ENCODE measurements around the gene NTM. TPM values are rescaled to one million over a fixed set of nuclear protein-coding genes. Genes with fewer than 3 reads are reported as not detected.

Gene NTM
- total RNA-seq, 2 donors from 2014 or later = not detected

DNA sequence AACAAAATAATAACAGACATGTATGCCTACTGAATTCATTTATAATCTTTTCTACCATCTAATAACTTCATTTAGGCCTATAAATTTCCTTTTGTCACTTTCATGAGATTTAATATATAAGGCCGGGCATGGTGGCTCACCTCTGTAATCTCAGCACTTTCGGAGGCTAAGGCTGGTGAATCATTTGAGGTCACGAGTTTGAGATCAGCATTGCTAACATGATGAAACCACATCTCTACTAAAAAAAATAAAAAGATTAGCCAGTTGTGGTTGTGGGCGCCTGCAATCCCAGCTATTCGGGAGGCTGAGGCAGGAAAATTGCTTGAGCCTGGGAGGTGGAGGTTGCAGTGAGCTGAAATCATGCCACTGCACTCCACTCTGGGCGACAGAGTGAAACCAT, 14.2 kb upstream of the NTM start:
- Histone ChIP-seq H3K4me1 (ENCODE audit: control insufficient read depth in 1 of 2, low read depth in 2 of 2) (no peaks in the 10 kb centered on the region), H3K27ac (no peak overlapping the region), H3K36me3 (no peaks in the 10 kb centered on the region), H3K4me3 (no peak overlapping the region), H3K27me3 (replicated peaks; ENCODE audit: insufficient read depth) (no peaks in the 10 kb centered on the region), H3K9me3 (no peaks in the 10 kb centered on the region)
- DNase-seq (ENCODE audit: low spot score) = no peak
- ATAC-seq (ENCODE audit: insufficient number of reproducible peaks, low FRiP score, low read depth) = no peak
- no peak for TF ChIP-seq CTCF (IDR thresholded peaks at IDR 0.05)

DNA sequence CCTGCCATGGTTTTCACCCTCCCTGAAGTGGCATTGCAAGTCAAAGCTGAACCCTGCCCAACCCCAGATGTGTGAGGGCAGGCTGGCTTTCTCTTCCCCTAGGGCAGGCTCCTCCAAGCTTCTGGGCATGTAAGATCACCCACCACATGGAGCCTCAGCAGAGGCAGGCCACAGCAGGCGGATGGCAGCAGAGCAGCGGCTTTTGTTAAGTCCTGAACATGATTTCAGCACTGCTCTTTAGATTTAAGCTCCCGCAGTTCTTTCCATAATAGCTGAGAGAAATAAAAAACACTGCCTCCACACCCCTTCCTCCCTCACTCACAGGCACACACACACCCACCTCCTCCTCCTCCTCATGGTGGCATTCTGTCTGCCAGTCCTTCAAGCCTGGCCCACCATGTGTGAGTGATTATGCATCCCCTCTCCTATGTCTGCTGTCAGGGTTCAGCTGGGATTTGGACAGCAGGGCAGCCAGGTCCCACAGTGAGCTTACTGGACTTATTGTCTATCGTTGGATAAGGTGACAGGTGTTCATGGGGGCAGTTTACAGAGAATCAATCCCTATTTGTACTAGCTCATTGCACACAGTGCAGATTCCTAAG, 5.0 kb upstream of the NTM start:
- ATAC-seq (ENCODE audit: insufficient number of reproducible peaks, low FRiP score, low read depth) (no peak), DNase-seq (ENCODE audit: low spot score) (no peak)
- H3K9me3 ChIP-seq = no peaks in the 10 kb centered on the region
- TF ChIP-seq CTCF (IDR thresholded peaks at IDR 0.05) = no peak
- no peaks in the 10 kb centered on the region for H3K36me3 ChIP-seq
- no peaks in the 10 kb centered on the region for H3K4me1 ChIP-seq (ENCODE audit: control insufficient read depth in 1 of 2, low read depth in 2 of 2)
- no peak overlapping the region for H3K4me3 ChIP-seq
- H3K27ac ChIP-seq = no peak overlapping the region
- H3K27me3 ChIP-seq (replicated peaks; ENCODE audit: insufficient read depth) = no peaks in the 10 kb centered on the region

- no peaks in the 10 kb centered on the region for H3K9me3 ChIP-seq
- no peak for TF ChIP-seq CTCF (IDR thresholded peaks at IDR 0.05)
- H3K4me3 ChIP-seq = no peak overlapping the region
- no peak overlapping the region for H3K27ac ChIP-seq
- no peak for ATAC-seq (ENCODE audit: insufficient number of reproducible peaks, low FRiP score, low read depth)
- no peaks in the 10 kb centered on the region for H3K4me1 ChIP-seq (ENCODE audit: control insufficient read depth in 1 of 2, low read depth in 2 of 2)
- no peak for DNase-seq (ENCODE audit: low spot score)
- H3K36me3 ChIP-seq = no peaks in the 10 kb centered on the region
- no peaks in the 10 kb centered on the region for H3K27me3 ChIP-seq (replicated peaks; ENCODE audit: insufficient read depth)
Observed at GRCh38 chr11:131370901-131371790, 731 bp downstream of the NTM start.

DNA sequence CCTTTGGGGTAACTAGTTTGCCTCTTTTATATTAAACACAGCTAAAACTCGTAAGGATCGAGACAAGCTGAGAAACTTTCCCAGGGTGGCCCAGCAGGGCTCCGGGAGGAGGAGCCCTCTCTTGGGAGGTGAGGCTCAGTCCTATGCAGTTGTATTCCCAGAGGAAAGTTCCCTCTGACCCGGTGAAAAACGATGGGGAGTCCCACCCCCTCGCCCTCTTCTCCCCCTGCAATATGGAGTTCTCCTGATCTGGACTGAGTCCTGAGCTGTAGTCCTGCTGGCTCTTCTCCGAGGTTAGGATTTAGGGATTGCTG, 1.3 kb downstream of the NTM start:
- Histone ChIP-seq H3K27me3 (replicated peaks; ENCODE audit: insufficient read depth) (no peaks in the 10 kb centered on the region), H3K9me3 (no peaks in the 10 kb centered on the region), H3K36me3 (no peaks in the 10 kb centered on the region), H3K4me1 (ENCODE audit: control insufficient read depth in 1 of 2, low read depth in 2 of 2) (no peaks in the 10 kb centered on the region), H3K27ac (no peak overlapping the region), H3K4me3 (no peak overlapping the region)
- no peak for ATAC-seq (ENCODE audit: insufficient number of reproducible peaks, low FRiP score, low read depth)
- DNase-seq (ENCODE audit: low spot score) = no peak
- no peak for TF ChIP-seq CTCF (IDR thresholded peaks at IDR 0.05)

GRCh38 chr11:131372234-131372962, 2.0 kb downstream of the NTM start:
- no peak for TF ChIP-seq CTCF (IDR thresholded peaks at IDR 0.05)
- H3K4me1 ChIP-seq (ENCODE audit: control insufficient read depth in 1 of 2, low read depth in 2 of 2) = no peaks in the 10 kb centered on the region
- no peak for ATAC-seq (ENCODE audit: insufficient number of reproducible peaks, low FRiP score, low read depth)
- no peak overlapping the region for H3K4me3 ChIP-seq
- H3K27ac ChIP-seq = no peak overlapping the region
- H3K36me3 ChIP-seq = no peaks in the 10 kb centered on the region
- H3K9me3 ChIP-seq = no peaks in the 10 kb centered on the region
- DNase-seq (ENCODE audit: low spot score) = no peak
- no peaks in the 10 kb centered on the region for H3K27me3 ChIP-seq (replicated peaks; ENCODE audit: insufficient read depth)
